Stimulated activated CD8-positive, alpha-beta memory T cell treated with anti-CD3 and anti-CD28 coated beads, Interleukin-7, amount 100 ng/mL, for 4 hours (primary cell): Measurements from ENCODE around the gene CASTOR1.

Source experiments
- DNase-seq, 2 donors: peaks; one replicate each; pipeline ENCODE4 v3.0.0-alpha.2; 2020; ENCODE audit warnings: low read depth in 2 of 2

CASTOR1 gene

DNA sequence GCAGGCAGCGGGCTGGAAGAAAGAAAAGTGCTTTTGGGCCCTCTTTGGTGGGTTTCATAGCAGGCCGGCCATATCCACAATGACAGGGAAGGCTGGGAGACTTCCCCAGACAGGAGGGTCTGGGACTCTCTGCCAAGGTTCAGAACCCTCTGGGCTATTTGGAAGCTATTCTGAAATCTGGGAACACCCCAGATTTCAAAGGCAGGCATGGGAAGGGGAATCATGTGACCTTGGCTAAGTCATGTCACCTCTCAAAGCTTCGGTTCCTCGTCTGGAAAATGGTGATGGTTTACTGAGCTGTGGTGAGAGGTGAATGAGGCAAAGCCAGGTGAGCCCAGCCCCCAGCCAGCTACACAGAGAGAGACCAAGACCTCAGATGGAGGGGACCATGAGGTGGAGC, 4.6 kb downstream of the CASTOR1 start:
- DNase-seq, result no peak

DNA sequence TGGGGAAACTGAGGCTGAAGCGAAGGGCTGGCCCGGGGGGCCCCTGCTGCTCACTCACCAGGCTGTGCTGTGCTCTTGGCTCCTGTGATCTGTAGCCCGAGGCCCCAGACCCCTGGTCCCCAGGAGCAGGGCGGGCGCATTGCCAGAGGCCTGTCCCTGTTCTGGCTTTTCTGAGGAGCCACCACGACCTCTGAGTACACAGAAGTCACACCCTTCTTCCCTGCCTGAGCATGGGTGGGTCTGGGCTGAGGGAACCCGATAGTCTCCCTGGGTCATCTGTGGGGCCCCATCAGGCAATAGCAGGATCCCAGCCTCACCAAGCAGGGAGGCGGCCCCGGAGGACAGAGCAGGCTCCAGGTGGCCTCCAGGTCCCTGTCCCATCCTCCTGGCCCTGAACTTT, 5.1 kb downstream of the CASTOR1 start:
- DNase-seq, result no peak

DNA sequence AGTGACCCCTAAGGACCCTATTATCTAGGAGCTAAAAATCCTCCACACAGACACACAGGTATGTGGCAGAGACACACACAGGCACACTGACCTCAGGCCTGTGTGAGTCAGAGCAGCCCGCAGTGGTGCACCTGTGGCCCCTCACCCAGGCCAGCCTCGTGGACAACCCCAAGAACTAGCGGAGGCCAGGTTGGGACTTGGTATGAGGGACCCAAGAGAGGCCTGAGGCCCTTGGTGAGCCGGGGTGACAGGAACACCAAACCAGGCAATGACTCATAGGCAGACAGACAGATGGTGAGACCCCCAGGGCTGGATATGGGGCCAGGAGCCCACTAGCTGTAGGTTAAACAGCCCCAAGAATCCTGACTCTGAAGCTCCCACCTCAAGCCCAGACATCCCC, 6.0 kb downstream of the CASTOR1 start:
- no peak for DNase-seq

DNA sequence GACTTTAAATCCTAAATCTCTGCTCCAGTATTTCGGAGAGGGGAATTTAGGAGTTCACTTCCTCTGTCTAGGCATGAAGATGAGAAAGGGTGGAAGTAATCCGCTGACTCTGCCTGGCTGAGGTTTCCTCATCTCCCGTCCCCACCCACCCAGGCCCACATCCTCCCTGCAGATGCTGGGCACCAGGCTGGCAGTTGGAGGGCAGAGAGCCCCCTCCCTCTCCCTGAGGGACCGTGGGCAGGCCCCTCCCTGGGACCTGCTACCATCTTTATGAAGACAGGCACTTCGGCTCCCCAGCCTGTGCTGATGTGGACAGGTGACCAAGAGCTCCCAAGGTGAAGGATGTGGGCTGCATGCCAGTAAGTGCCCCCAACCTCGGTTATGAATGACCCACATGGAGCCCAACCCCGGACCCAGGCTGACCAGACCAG, 6.7 kb downstream of the CASTOR1 start:
- DNase-seq, result no peak

DNA sequence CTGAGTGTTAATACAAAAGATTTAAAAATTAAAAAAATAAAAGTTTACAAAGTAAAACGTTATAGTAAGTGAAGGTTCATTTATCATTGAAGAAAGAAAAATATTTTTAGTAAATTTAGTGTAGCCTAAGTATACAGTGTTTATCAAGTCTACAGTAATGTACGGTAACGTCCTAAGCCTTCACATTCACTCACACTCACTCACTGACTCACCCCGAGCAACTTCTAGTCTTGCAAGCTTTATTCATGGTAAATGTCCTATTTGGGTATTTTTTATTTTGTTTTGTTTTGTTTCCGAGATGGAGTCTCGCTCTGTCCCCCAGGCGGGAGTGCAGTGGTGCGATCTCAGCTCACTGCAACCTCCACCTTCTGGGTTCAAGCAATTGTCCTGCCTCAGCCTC, 8.8 kb downstream of the CASTOR1 start:
- no peak for DNase-seq

DNA sequence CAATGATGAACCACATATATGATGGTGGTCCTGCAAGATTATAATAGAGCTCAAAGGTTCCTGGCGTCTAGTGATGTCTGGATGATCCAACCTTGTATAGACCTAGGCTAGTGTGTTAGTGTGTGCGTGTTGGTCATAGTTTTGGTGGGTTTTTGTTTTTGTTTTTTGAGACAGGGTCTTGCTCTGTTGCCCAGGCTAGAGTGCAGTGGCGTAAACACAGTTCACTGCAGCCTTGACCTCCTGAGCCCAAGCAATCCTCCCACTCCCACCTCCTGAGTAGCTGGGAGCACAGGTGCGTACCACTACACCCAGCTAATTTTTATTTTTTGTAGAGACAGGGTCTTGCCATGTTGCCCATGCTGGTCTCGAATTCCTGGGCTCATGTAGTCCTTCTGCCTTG, 9.4 kb downstream of the CASTOR1 start:
- no peak for DNase-seq

DNA sequence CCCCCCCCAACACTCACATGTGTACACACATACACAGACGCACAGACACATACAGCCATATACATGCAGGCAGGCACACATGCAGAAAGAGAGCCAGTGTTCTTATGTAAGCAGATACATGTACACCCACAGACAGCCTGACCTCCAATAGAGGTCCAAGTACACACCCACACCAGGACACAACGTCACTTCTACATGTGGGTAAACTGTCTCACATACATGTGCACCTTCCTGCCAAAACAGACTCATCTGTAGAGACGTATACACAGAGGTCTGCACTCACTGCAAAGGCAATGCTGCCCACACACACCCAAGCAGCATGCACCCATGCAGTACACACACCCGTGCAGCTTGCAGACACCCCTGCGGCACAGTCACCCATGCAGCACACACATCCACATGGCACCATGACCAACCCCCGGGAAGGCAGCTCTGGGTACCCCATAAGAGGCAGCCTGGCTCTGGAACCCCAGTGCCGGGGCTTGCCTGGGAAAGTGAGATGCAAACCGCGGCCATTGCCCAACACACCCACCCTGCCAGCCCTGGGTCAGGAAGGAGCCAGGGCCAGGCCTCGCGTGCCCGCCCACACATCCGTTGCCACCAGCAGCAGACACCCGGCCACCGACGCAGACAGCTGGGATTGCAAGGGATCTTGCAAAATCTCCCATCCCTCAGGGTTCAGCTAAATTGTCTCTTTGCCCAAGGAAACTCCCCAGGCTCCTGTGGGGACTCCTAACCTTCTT, 10.1 kb downstream of the CASTOR1 start:
- DNase-seq, result no peak

DNA sequence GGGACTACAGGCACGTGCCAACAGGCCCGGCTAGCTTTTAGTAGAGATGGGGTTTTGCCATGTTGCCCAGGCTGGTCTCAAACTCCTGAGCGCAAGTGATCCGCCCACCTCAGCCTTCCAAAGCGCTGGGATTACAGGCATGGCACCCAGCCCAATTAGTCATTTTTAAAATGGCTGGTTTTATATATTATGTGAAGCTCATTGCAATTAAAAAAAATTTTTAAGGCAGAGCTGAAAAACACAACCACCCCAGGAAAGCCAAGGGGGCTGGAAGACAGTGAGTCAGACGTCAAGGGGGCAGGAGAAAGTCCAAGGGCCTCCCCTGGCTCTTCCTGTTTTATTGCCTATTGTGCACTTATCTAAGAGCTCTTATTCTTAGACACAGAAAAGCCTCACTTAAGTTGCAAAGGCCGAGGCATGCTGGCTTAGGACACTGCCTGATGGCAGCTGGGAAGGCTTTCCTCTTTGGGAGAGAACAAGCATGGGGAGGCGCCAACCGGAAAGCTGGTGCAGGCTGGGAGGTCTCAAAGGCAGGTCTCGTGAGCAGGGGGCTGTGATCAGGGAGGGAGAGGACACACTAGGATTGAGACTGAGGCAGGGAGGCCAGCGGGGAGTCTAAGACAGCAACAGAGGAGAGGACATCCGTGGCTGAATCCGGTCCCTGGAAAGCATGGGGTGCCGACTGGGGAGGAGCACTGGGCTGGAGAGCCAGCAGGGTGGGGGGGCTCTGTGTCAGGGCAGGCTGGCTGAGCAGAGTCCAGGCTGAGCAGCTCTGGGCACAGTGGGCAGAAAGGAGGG, 11.6 kb downstream of the CASTOR1 start:
- DNase-seq, result no peak

DNA sequence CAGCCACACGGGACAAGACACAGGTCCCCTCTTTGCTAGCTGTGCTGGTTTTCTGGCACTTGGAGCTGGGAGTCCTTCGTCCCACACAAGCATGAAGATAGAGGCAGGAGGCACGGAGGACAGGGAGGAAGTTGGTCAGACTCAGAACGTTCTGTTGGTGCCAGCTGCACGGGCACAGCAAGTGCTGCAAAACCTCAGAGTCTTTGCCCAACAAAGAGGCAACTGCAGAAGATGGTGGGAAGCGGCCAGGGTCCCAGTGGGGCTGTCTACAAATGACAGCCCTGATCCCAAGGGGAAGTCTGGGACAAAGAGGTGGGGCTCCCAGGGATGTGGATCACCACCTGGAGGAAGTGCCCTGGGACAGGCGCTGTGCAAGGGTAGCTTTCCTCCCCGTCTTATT, 13.3 kb downstream of the CASTOR1 start:
- DNase-seq, result no peak

DNA sequence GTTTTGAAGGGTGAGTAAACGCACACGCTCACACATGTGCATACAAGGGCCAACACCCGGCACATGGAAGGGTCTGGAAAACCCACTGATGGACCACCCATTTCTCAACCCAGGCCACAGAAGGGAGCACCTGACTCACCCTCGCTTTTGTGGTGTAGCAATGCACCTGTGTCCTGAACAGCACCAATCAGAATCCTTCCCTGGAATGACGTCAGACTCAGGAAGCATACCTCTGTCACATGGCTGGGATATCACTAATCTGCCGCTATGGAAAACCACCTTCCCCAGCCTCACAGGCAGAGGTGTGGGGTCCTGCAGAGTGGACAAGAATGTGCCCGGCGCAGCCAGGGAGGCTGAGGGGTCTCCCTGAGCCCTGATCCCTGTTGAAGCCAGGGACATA, 13.7 kb downstream of the CASTOR1 start:
- DNase-seq, result peak; percentile 43 to 45

DNA sequence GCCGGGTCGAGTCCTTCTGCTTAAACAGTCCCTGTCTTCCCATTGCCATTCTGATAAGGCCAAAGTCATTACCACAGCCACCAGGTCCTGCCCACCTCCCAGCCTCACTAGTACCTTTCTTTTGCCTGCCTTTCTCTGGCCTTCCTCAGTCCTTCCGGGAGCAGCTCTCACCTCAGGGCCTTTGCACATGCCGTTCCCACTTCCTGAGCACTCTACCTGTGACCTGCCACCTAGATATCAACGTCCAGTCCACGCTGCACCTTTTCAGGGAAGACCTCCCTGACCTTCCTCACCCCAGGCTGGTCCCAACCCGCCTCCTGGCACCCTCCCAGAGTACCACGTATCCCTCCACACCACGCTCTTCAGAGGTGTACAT, 14.9 kb downstream of the CASTOR1 start:
- no peak for DNase-seq

DNA sequence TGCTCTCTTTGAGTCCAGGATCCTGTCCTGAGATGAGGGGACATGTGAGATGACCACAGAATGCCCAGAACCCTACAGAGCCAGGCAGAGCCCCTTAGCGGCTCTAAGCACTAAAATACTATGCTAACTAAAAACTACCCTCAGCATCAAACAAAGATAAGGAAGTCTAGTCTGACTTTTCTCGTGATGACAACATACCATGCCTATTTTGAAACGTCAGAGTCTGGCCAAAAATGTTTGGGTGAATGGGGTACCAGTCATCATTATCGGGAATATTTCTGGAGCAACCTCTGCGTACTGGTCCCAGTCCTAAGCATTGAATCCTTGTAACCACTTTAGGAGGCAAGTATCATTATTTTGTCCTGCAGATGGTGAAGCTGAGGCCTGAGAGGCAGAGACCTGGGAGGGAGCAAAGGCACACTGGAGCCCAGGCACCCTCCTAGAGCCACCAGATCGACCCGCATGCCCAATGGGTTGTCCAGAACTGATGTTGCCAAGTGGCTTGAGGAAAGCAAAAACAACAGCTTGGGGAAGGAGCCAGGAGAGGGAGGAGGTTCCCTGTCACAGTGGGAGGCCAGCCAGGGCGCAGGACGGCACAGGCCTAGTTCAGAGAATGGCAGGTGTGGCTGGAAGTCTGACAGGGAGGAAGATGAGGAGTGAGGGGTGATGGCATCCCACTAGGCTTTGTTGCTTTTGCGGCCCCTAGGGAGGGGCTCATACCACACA, 15.4 kb downstream of the CASTOR1 start:
- DNase-seq, result no peak

DNA sequence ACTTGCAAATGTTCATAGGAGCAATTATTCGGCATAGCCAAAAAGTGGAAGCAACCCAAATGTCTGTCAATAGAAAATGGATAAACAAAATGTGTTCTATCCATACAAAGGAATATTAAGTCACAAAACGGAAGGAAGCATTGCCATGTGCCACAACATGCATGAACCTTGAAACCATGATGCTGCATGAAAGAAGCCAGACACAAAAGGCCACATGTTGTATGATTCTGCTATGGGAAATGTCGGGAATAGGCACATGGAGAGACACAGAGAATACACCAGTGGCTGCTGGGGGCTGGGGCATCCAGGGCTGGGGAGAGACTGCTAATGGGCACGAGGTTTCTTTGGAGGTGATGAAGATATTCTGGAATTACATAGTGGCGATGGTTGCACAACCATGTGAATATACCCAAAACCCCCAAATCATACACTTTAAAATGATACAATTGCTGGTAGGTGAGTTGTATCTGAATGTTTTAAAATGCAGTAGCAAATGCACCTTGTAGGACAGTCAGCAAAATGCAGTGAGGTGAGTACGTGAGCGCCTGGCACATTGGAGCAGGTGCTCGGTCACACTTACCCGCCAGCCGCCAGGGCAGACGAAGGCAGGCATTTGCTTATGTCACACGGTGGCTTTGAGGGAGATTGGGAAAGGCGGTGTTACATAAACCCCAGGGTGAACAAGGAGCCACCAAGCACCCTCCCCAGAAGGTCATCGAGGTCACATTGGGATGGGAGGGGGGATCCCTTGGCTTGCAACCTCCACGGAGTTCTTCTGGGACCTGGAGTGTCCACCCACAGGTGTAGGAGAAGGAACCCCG, 16.3 kb downstream of the CASTOR1 start:
- no peak for DNase-seq

DNA sequence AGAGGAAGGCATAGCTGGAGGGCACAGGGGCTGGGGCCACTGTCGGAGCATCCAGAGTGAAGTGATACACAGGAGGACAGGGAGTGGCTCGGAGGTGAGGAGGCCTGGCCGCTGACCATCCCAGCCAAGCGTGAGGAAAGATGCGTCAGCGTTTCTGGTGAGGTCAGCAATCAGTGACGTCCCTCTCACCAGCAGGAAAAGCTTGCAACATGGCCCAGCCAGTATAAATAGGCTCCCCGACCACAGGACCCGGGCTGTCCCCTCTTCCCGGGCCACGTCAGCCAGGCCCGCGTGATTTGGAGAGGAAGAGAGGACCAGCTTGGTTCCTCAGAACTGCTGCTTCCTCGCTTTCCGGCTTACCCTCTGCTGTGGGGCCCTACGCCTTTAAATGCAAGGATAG, 18.5 kb downstream of the CASTOR1 start:
- DNase-seq, result no peak

DNA sequence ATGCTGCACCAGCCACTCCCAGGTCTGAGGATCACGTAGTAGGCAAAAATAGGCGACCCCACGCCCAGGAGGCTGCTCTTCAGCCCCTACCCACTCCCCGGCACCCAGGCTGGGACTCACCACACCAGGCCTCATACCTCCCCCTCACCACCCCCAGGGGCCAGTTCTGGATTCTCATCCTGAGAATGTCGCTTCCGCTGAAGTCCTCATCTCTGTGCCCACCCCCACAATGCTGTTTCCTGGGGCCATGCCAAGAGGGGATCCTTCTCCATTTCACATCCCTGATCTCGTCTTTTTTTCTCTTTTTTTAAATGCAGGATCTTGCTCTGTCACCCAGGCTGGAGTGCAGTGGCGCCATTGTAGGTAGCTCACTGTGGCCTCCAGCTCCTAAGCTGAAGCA, 21.0 kb downstream of the CASTOR1 start:
- DNase-seq, result no peak

DNA sequence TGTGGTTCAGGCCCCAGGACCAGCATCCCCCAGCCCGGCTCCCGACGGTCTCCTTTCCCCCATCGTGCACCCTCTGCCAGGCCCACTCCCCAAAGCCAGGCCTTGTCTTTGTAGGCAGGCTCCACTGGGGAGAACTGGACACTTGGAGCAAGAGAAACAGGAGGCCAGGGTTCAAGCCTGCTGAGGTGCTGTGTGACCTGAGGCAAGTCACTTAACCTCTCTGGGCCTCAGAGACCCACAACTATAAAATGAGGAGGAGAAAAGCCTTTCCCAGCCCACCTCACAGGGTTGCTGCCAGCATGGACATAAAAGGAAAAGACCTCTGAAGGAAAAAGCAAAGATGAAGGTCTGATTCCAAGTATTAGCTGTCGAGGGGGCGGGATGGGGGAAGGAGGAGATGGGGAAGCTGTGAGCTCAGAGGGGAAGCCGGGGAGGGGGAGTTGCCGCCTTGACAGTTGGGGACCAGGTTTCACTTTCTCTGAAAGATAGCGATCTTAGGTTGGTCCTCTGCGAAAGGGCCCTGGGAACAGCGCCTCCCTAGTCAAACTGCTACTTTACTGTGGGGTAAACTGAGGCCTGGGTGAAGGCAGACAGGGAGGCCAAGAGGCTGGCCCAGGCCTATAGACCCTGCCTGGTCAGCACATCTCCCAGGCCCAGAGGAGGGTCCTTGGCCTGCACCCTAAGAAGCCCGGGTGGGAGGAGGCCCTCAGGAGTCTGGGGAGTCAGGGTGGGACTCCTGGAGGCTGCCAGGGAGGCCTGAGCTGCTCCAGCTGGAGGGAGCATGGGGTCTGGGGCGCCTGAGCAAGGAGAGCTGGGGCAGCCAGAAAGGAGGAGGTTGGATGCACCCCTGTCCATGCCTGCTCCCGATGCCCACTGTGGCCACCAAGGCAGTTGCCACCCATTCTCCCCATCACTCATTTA, 21.7 kb downstream of the CASTOR1 start:
- DNase-seq, result peak; percentile 56

DNA sequence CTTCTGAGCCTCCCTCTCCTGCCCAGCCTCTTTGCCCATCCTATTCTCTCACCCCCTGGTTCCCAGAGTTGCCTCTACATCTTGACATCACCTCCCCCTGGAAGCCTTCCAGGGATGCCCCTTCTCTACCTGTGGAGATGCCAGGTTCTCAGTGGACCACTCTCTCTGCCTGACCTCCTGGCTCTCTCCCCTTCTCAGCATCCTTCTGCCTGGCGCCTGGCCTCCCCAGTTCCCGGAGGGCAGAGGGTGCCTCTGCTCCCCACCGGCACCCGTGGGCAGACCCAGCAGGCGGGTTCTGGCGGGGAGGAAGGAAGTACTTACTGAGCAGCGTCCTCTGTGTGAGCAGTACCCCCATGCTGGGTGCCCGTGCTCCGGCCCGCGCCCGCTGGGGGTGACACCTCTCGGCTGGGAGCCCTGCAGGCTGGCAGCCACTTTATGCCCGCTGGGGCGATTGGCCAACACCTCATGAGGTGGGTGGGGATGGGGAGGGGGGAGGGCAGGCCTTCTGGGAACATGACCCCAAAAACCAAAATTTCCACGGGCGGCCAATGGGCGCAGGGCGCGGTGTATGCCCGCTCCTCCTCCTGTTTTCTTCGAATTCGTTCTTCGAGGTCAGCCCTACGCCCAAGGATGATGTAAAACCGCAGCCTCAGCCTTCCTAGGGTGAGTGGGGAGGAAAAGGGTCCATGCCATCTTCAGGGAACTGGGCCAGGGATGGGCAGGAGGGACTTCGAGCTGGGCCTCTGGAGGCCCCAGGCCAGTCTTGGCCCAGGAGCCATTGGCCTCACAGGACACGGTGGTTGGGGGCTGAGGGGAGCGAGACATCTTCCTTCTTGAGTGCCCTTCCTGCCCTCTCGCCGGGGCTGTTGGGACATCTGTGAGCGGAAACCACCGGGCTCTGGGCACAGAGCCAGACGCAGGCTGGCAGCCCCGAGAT, 22.6 kb downstream of the CASTOR1 start, which contains the start of gene OSM:
TSS of gene OSM (minus strand) at position 407 of the 937 bp plus-strand sequence. CDS start at position 355, 52 bp downstream.
- DNase-seq, result peak; percentile 64 to 73

DNA sequence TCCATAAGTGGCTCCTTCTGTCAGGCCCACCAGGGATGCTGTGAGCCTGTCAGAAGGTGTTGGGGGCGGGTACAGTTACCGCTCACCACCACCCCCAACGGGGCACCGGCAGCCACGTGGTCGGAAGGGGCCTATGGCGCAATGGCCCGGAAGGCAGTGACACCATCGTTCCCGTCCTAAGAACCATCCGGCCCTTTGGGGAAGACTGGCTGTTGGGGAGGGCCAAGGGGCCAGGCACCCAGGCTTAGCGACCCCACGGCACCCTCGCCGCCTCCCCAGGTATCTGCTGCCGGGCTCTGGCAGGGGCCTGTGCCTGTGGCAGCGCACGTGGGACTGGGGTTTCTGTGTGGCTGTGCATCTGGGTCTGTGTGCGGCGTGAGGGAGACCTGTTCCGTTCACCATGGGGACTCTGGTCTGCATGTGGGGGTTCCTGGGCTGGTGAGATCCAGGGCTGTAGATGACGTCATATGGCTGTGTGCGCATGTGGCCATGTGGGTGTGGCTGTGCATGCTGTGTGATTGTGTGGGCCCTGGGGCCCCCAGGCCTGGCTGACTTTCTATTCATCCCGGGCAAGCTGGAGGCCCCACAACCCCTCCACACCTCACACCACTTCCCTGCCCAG, 23.4 kb downstream of the CASTOR1 start:
- peak; percentile 83 for DNase-seq

DNA sequence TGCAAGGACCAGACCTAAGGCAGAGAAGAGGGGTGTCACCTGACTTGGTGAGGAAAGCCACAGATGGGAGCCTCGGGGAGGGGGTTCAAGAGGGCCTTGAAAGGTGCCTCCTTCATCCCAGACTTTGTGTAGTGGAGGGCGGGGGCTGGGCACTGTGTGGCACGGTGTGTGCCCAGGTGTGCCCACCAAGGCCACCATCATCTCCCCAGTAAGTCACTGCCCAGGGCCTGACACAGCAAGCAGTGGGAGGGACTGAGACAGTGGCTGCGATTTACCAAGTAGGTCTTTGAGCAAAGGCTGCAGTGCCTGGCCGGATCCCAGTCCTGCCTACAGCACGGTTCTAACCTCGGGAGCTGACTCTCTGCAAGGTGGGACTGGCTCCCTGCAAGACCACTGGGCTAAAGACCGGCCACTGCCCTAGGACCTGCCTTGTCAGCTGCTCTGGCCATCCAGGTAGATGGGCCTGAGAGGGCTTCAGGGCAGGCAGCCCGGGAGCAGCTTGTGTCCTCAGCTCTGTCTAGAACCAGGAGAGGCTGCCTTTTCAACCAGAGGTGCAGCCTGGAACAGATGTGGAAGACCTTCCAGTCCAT, 24.1 kb downstream of the CASTOR1 start:
- DNase-seq, result no peak
